OCI-LY7 (cell line): ENCODE results near the gene ZMYND8. TPM values are rescaled to one million over a fixed set of nuclear protein-coding genes. Genes with fewer than 3 reads are reported as not detected.
"Not testable (repeated sequence)": the region's sequence is repeated elsewhere in the genome, so short reads cannot be mapped to it uniquely, and the experiment has no call there.

Experiments
- BruUV-seq: library from RNA; stranded (reverse); fragments of 400-500 nt; replicated peaks from 2 replicates; lab custom pipeline; 2021; lab: Mats Ljungman, UMichigan
- CTCF ChIA-PET: fragments of 300-600 bp; sonication (Branson Sonifier 250); formaldehyde crosslinking; loops from one replicate; lab custom pipeline; 2022; ENCODE audit warnings: antibody characterized with exemption; ENCODE audit not compliant: unreplicated experiment; lab: Charles Lee
- POLR2A ChIA-PET: fragments of 300-600 bp; sonication (Branson Sonifier 250); formaldehyde crosslinking; loops from one replicate; lab custom pipeline; 2022; ENCODE audit warnings: antibody characterized with exemption; lab: Charles Lee
- DNase-seq: peaks from one replicate; pipeline ENCODE4 v3.0.0-alpha.2; 2015; ENCODE audit warnings: low spot score
- H2AFZ ChIP-seq: fragments of 200-600 bp; sonication (generic), shearing (Covaris generic); 2 replicates; pipeline ENCODE4 v1.6.1; 2014; ENCODE audit warnings: mild to moderate bottlenecking, antibody characterized with exemption, low read length, moderate library complexity
- H3K27ac ChIP-seq: fragments of 200-600 bp; sonication (generic); 2 replicates; pipeline ENCODE4 v1.5.1; 2014; ENCODE audit warnings: mixed run types, low read depth, mild to moderate bottlenecking, moderate library complexity, low read length, inconsistent platforms; ENCODE audit not compliant: poor library complexity, severe bottlenecking
- H3K36me3 ChIP-seq: fragments of 200-600 bp; sonication (generic); 2 replicates; pipeline ENCODE4 v1.6.1; 2014; ENCODE audit warnings: mild to moderate bottlenecking, antibody characterized with exemption, low read length, moderate library complexity, mixed read lengths; ENCODE audit not compliant: insufficient read depth
- H3K4me1 ChIP-seq: fragments of 200-600 bp; sonication (generic); 2 replicates; pipeline ENCODE4 v1.5.1; 2014; ENCODE audit warnings: mild to moderate bottlenecking, low read length; ENCODE audit not compliant: insufficient read depth, poor library complexity, severe bottlenecking
- H3K4me2 ChIP-seq: fragments of 200-600 bp; sonication (generic); 2 replicates; pipeline ENCODE4 v1.6.1; 2014; ENCODE audit warnings: mild to moderate bottlenecking, low read length
- H3K4me3 ChIP-seq: fragments of 200-600 bp; sonication (generic); 2 replicates; pipeline ENCODE4 v1.5.1; 2014; ENCODE audit warnings: mild to moderate bottlenecking, low read depth, low read length; ENCODE audit not compliant: poor library complexity, severe bottlenecking
- H3K79me2 ChIP-seq: fragments of 200-600 bp; sonication (generic); 2 replicates; pipeline ENCODE4 v1.6.1; 2016; ENCODE audit warnings: low read depth, mild to moderate bottlenecking, low read length, moderate library complexity, mixed read lengths; ENCODE audit not compliant: insufficient read depth
- H3K9me2 ChIP-seq: fragments of 200-600 bp; sonication (generic); 2 replicates; pipeline ENCODE4 v1.6.1; 2016; ENCODE audit warnings: mild to moderate bottlenecking, low read length, mixed read lengths; ENCODE audit not compliant: insufficient read depth
- H3K9me3 ChIP-seq: fragments of 200-600 bp; sonication (generic); 2 replicates; pipeline ENCODE4 v1.6.1; 2014; ENCODE audit warnings: mild to moderate bottlenecking, mixed run types, low read length, mixed read lengths
- H4K20me1 ChIP-seq: fragments of 200-600 bp; sonication (generic); 2 replicates; pipeline ENCODE4 v1.6.1; 2014; ENCODE audit warnings: mild to moderate bottlenecking, antibody characterized with exemption, low read length, moderate library complexity, mixed read lengths; ENCODE audit not compliant: insufficient read depth
- CTCF ChIP-seq: fragments of 200-600 bp; sonication (generic); conservative IDR thresholded peaks from 2 replicates; pipeline ENCODE4 v1.5.1; 2014; ENCODE audit warnings: mild to moderate bottlenecking, antibody characterized with exemption, low read length, moderate library complexity, mixed read lengths
- EZH2phosphoT487 ChIP-seq: fragments of 200-600 bp; sonication (generic); IDR thresholded peaks from 2 replicates; pipeline ENCODE4 v1.6.1; 2018; ENCODE audit warnings: low read depth, borderline replicate concordance, mild to moderate bottlenecking, mixed run types, antibody characterized with exemption, low read length, moderate library complexity, mixed read lengths
- intact Hi-C: fragments of 100-400 bp; cut with micrococcal nuclease; formaldehyde crosslinking; loops from one replicate; pipeline ENCODE4 v1.10.0; 2022; ENCODE audit not compliant: unreplicated experiment
- total RNA-seq, 2 experiments: library from RNA; depleted of rRNA in 1 of 2; stranded (reverse); fragments of >200 nt in 1 of 2; shearing (Covaris generic) in 1 of 2; gene quantifications; 2 replicates each; pipeline ENCODE4 v1.2.3, GENCODE V29; 2014 to 2022

Gene ZMYND8
- total RNA-seq, 2 experiments from 2014 or later, result 30.4 to 69.1 TPM

DNA sequence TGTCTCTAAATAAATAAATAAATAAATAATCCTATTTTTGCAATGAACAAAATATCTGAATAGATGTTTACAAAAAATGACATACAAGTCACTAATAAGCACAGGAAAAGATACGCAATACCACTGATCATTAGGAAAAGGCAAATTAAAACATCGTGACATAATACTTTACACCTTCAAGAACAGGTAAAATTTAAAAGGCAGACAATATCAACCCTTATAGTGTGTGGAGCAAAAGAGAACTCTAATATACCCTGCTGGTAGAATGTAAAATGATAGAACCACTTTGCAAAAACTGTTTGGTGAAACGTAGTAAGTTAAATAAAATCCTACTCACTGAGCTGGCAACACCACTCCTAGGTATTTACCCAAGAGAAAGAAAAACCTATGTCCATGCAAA lies 67.4 kb downstream of the ZMYND8 start:
- CTCF ChIA-PET, result no interaction called here
- POLR2A ChIA-PET, result no interaction called here

DNA sequence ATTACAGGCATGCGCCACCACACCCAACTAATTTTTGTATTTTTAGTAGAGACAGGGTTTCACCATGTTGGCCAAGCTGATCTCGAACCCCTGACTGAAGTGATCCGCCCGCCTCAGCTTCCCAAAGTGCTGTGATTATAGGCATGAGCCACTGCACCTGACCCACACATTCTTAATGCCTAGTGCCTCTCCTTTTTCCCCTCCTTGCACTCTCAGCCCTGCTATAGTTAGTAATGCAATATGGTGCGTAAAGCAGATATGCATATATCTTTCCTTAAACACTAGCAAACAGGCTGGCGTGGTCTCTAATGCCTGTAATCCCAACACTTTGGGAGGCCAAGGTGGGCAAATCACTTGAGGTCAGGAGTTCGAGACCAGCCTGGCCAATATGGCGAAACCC lies 68.0 kb downstream of the ZMYND8 start:
- peaks cover 92% of the 10 kb centered on the region for H3K36me3 ChIP-seq
- H3K9me3 ChIP-seq, H4K20me1 ChIP-seq, H3K9me2 ChIP-seq, H3K79me2 ChIP-seq, H2AFZ ChIP-seq, intact Hi-C loops, BruUV-seq, H3K4me1 ChIP-seq, H3K4me3 ChIP-seq, H3K27ac ChIP-seq, DNase-seq, CTCF ChIA-PET, H3K4me2 ChIP-seq: not testable (repeated sequence)
- POLR2A ChIA-PET, result interaction anchor here (0.6 kb wide), 1 partner anchor 60 kb away, joined by 3 read pairs; no protein-coding TSS in a partner anchor

More for the DNA sequence above, 67.4 kb downstream of the ZMYND8 start:
- H2AFZ ChIP-seq, result no peak overlapping the region
- no peak overlapping the region for H3K4me2 ChIP-seq
- BruUV-seq, result no TSS peak
- no peak overlapping the region for H3K27ac ChIP-seq
- intact Hi-C loops, result no loop called here
- TF ChIP-seq CTCF (no peak), EZH2phosphoT487 (no peak)
- no peaks in the 10 kb centered on the region for H3K79me2 ChIP-seq
- no peaks in the 10 kb centered on the region for H3K9me3 ChIP-seq
- peaks cover 92% of the 10 kb centered on the region for H3K36me3 ChIP-seq
- no peak for DNase-seq
- no peak overlapping the region for H3K4me3 ChIP-seq
- H3K9me2 ChIP-seq, result no peaks in the 10 kb centered on the region
- H3K4me1 ChIP-seq, result no peaks in the 10 kb centered on the region
- H4K20me1 ChIP-seq, result no peaks in the 10 kb centered on the region

DNA sequence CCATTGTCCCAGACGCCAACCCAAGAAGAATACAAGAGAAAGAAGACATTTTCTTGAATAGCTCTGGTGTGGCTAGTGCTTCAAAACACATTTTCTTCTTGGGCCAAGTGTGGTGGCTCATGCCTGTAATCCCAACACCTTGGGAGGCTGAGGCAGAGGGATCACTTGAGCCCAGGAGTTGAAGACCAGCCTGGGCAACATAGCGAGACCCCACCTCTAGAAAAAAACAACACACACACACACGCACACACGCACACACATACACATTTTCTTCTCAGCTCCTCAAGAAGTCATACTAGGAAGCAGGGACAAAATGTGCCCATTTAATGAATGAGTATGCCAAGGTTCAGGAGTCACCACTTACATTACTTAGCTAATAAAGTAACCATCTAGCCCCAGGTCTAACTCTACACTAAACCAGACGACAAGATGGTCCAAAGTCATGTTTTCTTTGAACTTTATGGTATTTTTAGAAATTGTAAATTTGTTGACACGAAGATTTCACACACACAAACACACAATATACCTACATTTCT lies 68.8 kb downstream of the ZMYND8 start:
- no peaks in the 10 kb centered on the region for H3K9me3 ChIP-seq
- H3K4me1 ChIP-seq, result no peaks in the 10 kb centered on the region
- ChIA-PET POLR2A (interaction anchor here (0.6 kb wide), 1 partner anchor 61 kb away, joined by 3 read pairs; no protein-coding TSS in a partner anchor), CTCF (no interaction called here)
- intact Hi-C loops, result no loop called here
- no peak for DNase-seq
- no peak overlapping the region for H2AFZ ChIP-seq
- H3K9me2 ChIP-seq, result no peaks in the 10 kb centered on the region
- peaks cover 94% of the 10 kb centered on the region for H3K36me3 ChIP-seq
- H3K4me2 ChIP-seq, result no peak overlapping the region
- no peak overlapping the region for H3K4me3 ChIP-seq
- no peaks in the 10 kb centered on the region for H4K20me1 ChIP-seq
- no peak overlapping the region for H3K27ac ChIP-seq
- no peaks in the 10 kb centered on the region for H3K79me2 ChIP-seq
- TSS peak; percentile 10 for BruUV-seq
- TF ChIP-seq EZH2phosphoT487 (no peak), CTCF (no peak)
